ENCODE results near the gene NEK2. TPM values are rescaled to one million over a fixed set of nuclear protein-coding genes. Genes with fewer than 3 reads are reported as not detected.

NEK2 gene
- total and polyA plus RNA-seq, 2 of the 13 experiments (the other 11 are each of a cell fraction or from before 2014, with no cell fraction given), result 10.9 to 40.8 TPM

DNA sequence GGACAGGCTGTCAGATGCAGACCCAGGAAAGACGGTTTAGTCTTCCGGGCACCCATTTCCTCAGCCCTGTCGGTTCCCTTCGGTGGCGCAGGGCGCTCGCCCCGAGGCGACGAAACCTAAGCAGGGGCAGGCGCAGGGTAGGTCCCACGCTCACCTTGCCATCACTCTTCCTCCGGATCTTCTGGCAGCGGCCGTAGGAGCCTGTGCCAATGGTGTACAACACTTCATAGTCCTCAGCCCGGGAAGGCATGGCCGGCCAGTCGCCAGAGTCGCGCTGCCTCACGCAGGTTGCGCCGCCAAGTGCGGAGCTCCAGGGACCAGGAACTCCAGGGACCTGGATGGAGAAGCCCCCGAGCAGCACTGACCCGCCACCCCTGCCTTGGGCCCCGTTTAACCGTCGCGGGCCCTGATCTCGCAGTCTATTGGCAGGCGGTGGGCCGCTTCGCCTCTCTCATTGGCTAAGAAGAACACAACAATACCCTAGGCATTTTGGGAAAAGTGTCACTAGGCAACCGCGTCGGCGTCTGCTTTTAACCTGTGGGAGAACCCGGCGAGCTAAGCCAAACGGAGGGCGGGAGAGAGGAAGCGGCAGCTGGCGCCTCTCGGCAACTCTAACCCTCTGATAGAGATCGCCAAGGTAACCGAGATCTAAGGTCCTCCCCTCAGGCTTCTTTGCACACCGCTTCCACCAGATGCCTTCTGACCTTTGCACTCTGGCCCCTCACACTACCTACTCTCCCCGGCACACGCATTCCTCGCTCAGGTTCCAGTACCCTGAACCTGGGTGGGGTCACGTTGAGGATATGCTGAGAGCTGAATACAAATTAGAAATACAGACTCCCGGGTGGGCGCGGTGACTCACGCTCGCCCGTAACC, at the start of gene NEK2 (continued):
- TF ChIP-seq TBX3 (IDR thresholded peaks at IDR 0.05; ENCODE audit: borderline replicate concordance) (peak; percentile 93), CHD2 (IDR thresholded peaks at IDR 0.05; ENCODE audit: low read depth, low read length) (no peak), ZHX1 (CRISPR knock-in tag; IDR thresholded peaks at IDR 0.05; ENCODE audit: low read depth) (peak; percentile 75; the same call in 1 of the 2 replicates), MXD1 (CRISPR knock-in tag; IDR thresholded peaks at IDR 0.05) (0 out of 2 replicates have a peak, but pooled peaks have one; percentile 7), HNF4G (IDR thresholded peaks at IDR 0.05; ENCODE audit: borderline replicate concordance, low read depth, low read length) (peak; percentile 93), HNF4G (CRISPR knock-in tag; IDR thresholded peaks at IDR 0.05; ENCODE audit: borderline replicate concordance, low read depth) (peak; percentile 97), PRDM4 (CRISPR knock-in tag; IDR thresholded peaks at IDR 0.05; ENCODE audit: borderline replicate concordance) (0 out of 2 replicates have a peak, but pooled peaks have one; percentile 50), CENPBD1 (CRISPR knock-in tag; IDR thresholded peaks at IDR 0.05; ENCODE audit: borderline replicate concordance, low read depth) (no peak), ZNF558 (CRISPR knock-in tag; IDR thresholded peaks at IDR 0.05; ENCODE audit: borderline replicate concordance) (peak; percentile 81; the same call in 1 of the 2 replicates), BRCA1 (CRISPR knock-in tag; IDR thresholded peaks at IDR 0.05) (0 out of 2 replicates have a peak, but pooled peaks have one; percentile 41), MED8 (CRISPR knock-in tag; IDR thresholded peaks at IDR 0.05; ENCODE audit: insufficient replicate concordance) (no peak)
- TF ChIP-seq, protein P1, sequence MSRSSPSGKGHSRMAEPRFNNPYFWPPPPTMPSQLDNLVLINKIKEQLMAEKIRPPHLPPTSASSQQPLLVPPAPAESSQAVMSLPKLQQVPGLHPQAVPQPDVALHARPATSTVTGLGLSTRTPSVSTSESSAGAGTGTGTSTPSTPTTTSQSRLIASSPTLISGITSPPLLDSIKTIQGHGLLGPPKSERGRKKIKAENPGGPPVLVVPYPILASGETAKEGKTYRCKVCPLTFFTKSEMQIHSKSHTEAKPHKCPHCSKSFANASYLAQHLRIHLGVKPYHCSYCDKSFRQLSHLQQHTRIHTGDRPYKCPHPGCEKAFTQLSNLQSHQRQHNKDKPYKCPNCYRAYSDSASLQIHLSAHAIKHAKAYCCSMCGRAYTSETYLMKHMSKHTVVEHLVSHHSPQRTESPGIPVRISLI (CRISPR knock-in tag; IDR thresholded peaks at IDR 0.05; ENCODE audit: borderline replicate concordance), result peak; percentile 61; the same call in 1 of the 2 replicates
- TF ChIP-seq, protein P2, sequence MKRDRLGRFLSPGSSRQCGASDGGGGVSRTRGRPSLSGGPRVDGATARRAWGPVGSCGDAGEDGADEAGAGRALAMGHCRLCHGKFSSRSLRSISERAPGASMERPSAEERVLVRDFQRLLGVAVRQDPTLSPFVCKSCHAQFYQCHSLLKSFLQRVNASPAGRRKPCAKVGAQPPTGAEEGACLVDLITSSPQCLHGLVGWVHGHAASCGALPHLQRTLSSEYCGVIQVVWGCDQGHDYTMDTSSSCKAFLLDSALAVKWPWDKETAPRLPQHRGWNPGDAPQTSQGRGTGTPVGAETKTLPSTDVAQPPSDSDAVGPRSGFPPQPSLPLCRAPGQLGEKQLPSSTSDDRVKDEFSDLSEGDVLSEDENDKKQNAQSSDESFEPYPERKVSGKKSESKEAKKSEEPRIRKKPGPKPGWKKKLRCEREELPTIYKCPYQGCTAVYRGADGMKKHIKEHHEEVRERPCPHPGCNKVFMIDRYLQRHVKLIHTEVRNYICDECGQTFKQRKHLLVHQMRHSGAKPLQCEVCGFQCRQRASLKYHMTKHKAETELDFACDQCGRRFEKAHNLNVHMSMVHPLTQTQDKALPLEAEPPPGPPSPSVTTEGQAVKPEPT (CRISPR knock-in tag; IDR thresholded peaks at IDR 0.05; ENCODE audit: low read depth), result no peak
- TF ChIP-seq, protein P3, sequence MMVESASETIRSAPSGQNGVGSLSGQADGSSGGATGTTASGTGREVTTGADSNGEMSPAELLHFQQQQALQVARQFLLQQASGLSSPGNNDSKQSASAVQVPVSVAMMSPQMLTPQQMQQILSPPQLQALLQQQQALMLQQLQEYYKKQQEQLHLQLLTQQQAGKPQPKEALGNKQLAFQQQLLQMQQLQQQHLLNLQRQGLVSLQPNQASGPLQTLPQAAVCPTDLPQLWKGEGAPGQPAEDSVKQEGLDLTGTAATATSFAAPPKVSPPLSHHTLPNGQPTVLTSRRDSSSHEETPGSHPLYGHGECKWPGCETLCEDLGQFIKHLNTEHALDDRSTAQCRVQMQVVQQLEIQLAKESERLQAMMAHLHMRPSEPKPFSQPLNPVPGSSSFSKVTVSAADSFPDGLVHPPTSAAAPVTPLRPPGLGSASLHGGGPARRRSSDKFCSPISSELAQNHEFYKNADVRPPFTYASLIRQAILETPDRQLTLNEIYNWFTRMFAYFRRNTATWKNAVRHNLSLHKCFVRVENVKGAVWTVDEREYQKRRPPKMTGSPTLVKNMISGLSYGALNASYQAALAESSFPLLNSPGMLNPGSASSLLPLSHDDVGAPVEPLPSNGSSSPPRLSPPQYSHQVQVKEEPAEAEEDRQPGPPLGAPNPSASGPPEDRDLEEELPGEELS (CRISPR knock-in tag; IDR thresholded peaks at IDR 0.05), result peak; percentile 92

Data from HepG2 (cell line).